ENCODE results near the gene RAB43.

RAB43 gene

DNA sequence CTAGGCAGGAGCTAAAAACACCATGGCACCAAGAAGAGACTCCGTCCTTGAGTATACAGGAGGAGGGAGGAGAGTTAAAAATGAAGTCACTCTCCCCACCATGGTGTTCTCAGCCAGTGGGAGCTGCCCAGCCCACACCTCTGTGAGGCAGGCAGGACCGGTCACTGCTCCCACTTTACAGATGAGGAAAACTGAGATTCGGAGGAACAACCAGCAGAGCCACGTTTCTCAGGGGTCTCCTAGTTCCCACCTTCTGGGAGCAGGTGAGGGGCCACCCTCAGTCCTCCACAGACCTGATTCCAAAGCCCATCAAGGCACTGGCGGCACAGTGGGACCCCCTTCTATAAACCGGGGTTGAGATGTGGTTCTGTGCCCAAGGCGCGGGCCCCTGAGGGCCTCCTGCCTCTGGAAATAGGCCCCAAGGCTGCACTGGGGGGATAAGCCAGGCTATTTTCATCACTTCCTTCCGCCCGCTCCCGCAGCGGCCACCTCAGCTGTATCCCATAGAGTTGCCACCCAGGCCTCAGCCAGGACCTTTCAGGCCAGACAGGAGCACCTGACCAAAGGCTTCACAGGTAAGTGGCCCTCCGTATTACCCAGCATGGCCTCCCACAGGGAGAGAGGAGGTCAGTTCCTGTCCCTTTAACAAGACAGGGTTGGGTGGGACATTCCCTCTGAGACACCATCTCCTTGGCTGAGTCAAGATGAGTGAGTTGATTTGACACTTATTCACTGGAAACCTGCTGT lies 61.2 kb downstream of the RAB43 start, which contains the start of gene GP9:
Gene GP9, plus strand, starts transcription at position 504 of the 747 bp plus-strand sequence. CDS start 961 bp downstream, outside the sequence.
- no peak for DNase-seq

DNA sequence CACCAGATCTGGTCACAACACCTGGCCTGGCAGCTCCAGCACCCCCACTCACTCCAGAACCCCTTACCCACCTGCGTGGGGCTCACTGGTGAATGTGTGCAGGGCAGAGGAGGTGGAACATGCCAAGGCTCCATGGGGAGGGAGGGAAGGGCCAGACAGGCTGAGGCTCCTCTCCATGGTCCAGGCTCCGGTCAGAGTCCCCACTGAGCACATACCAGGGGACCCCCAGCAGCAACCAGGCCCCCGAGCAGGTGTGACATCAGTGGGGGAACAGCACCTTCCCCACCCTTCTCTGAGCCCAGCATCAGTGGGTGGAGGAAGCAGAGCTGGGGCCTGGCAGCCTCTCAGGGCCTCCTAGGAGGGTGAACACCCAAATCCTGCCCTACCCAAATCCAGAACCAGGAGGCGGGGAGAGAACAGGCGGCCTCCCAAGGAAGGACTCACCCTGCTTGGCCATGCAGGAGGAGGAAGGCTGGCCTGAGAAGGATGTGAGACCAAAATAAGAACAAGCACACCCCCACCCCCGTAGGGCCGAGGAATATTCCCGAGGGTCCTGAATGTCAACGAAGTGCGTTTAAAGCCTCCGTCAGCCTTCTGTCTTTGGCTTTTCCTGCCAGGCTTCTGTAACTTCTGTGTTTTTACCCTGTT lies 62.2 kb downstream of the RAB43 start:
- DNase-seq = no peak

DNA sequence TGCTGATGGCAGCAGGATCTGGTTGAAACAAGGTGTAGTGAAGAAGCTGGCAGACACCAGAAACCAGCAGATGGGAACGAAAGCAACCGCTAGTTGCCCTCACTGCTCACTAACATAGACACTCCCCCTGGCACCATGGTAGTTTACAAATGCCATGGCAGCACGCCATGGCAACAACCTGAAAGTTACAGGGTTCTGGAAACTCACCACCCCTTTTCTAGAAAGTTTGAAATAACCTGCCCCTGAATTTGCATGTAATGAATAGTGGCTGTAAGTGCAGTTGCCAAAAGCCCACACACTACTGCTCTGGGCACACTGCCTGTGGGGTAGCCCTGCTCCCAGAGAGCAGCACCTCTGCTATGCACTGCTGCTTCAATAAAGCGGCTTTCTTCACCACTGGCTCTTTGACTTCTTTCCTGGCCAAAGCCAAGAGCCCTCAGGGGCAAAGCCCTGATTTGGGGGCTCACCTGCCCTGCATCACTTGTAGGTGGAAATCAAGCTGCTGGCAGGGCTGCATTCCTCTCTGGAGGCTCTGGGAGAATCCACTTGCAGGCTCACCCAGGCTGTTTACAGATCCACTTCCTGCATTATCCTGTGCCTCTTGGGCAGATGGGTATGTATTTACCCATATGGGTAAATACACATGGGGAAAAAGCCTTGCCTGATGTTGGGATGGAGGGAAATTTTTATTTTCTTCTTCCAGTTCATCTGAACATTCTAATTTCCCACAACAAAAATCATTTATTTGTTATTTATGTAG lies 63.0 kb downstream of the RAB43 start:
- peak in 8 of 14 donors; percentile 17 to 59 (median 36) for DNase-seq

GRCh38 chr3:129057249-129057648 lies 64.4 kb downstream of the RAB43 start:
- no peak for DNase-seq

DNA sequence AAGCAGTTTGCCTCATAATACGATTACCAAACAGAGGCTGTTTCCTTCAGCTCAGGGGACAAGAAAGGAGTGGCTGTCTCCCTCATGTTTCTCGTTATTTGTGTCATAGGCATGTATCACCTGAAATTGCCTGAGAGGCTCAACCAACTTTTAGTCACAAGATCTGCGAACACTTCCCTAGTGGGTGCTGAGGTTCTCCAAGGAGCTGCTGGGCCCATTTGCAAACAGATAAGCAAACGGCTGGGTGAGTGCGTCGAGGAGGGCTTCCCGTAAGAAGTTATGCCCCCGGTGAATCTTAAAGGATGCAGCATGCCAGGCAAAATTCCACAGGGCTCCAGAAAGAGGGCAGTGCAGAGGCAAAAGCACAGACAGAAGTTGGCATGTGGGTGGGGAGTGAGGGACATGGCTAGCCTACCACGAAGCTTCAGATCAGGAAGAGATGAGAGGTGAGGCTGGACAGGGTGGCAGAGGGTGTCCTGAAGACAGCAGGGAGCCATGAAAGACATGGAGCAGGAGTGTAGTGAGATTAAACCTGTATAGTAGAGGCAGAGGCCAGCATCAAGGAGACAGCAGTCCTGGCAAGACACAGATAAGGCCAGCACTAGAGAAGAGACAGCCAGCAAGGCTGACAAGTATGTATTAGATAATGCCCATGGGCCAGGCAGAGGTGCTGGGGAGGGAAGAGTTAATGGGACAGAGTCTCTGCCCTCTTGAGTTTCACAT lies 65.0 kb downstream of the RAB43 start:
- no peak for DNase-seq

- DNase-seq = no peak
Observed at GRCh38 chr3:129054605-129055104, 66.9 kb downstream of the RAB43 start.

GRCh38 chr3:129052675-129053074 lies 68.9 kb downstream of the RAB43 start:
- DNase-seq = peak in 1 of 14 donors; percentile 64

DNA sequence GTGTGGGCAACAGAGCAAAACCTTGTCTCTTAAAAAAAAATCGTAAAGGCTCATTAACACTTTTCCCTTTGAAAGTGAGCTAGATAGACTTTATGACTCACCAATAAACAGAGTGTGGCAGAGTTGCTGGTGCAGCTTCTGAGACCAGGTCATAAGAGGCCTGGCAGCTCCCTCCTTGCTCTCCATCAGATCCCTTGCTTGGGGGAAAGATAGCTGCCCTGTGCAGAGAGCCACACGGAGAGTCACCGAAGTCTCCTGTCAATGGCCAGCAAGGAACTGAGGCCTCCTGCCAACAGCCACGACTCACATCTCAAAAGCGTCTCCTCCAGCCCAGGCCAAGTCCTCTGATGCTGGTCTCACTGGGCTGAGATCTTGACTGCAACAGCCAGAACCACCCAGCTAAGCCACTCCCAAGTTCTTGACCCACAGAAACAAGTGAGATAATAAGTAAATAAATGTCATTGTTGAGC lies 69.7 kb downstream of the RAB43 start:
- DNase-seq = no peak

GRCh38 chr3:129050556-129051295 lies 70.9 kb downstream of the RAB43 start:
- no peak for DNase-seq

- DNase-seq = no peak
Observed at GRCh38 chr3:129047553-129047839, 74.1 kb downstream of the RAB43 start.

- peak in 1 of 14 donors; percentile 35 for DNase-seq
Observed at GRCh38 chr3:129046732-129047552, 74.7 kb downstream of the RAB43 start.

- DNase-seq = no peak
Observed at GRCh38 chr3:129046037-129046731, 75.4 kb downstream of the RAB43 start.

- DNase-seq = peak in 1 of 14 donors; percentile 18
Observed at GRCh38 chr3:129045675-129046036, 75.9 kb downstream of the RAB43 start.

- no peak for DNase-seq
Observed at GRCh38 chr3:129040579-129041300, 80.9 kb downstream of the RAB43 start.

DNA sequence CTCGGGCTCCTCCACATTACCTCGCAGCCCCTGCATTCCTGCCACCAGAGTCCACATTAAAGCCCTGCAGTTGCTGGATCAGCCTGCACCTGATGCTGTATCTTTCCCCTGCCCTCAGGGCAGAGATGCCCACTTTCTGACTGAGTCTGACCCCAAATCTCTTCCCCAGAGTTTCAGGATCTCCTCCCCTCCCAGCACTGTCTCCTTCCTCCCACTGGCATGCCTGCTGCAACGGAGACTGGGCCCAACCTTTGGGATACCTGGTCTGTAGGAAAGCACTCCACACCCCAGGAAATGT lies 81.6 kb downstream of the RAB43 start:
- DNase-seq = no peak

GRCh38 chr3:129039271-129040038 lies 82.1 kb downstream of the RAB43 start:
- no peak for DNase-seq

- DNase-seq = no peak
Observed at GRCh38 chr3:129038121-129038855, 83.3 kb downstream of the RAB43 start.

All from C1 segment of cervical spinal cord (tissue), 14 donors.